NCI-H1694 (cell line): ENCODE measurements around the gene TFAP2A.

Experiments used
- DNase-seq: peaks from one replicate; lab custom pipeline; 2025; lab: John Stamatoyannopoulos, UW

Gene TFAP2A

GRCh38 chr6:10399451-10399850 is 15.4 kb downstream of the TFAP2A start:
- DNase-seq: no peak

- DNase-seq: no peak
Observed at GRCh38 chr6:10398446-10399218, 16.2 kb downstream of the TFAP2A start.

GRCh38 chr6:10397756-10398445 is 17.0 kb downstream of the TFAP2A start:
- DNase-seq: no peak

GRCh38 chr6:10396785-10397184 is 18.1 kb downstream of the TFAP2A start:
- DNase-seq: no peak

GRCh38 chr6:10395704-10396546 is 18.9 kb downstream of the TFAP2A start:
- no peak for DNase-seq

- DNase-seq: no peak
Observed at GRCh38 chr6:10395171-10395703, 19.6 kb downstream of the TFAP2A start.

GRCh38 chr6:10393544-10394225 is 21.2 kb downstream of the TFAP2A start:
- DNase-seq: no peak

- no peak for DNase-seq
Observed at GRCh38 chr6:10391799-10392198, 23.1 kb downstream of the TFAP2A start.

- no peak for DNase-seq
Observed at GRCh38 chr6:10391299-10391630, 23.6 kb downstream of the TFAP2A start.

- DNase-seq: no peak
Observed at GRCh38 chr6:10390495-10391298, 24.2 kb downstream of the TFAP2A start.

- DNase-seq: no peak
Observed at GRCh38 chr6:10389739-10390494, 25.0 kb downstream of the TFAP2A start.

GRCh38 chr6:10386756-10387654 is 27.9 kb downstream of the TFAP2A start:
- no peak for DNase-seq

- no peak for DNase-seq
Observed at GRCh38 chr6:10386220-10386619, 28.7 kb downstream of the TFAP2A start.

- DNase-seq: no peak
Observed at GRCh38 chr6:10385524-10386132, 29.2 kb downstream of the TFAP2A start.

- DNase-seq: no peak
Observed at GRCh38 chr6:10384610-10385523, 30.0 kb downstream of the TFAP2A start.

GRCh38 chr6:10384091-10384609 is 30.7 kb downstream of the TFAP2A start:
- DNase-seq: no peak

- DNase-seq: no peak
Observed at GRCh38 chr6:10383331-10384090, 31.4 kb downstream of the TFAP2A start.
